Stimulated activated CD4-positive, alpha-beta T cell treated with anti-CD3 and anti-CD28 coated beads, TNF-alpha, amount 100 ng/mL, for 1 hour (primary cell): Measurements from ENCODE around the gene NUP205.

Experiments
- DNase-seq, 3 donors: peaks; one replicate each; pipeline ENCODE4 v3.0.0-alpha.2; 2020; ENCODE audit warnings: low read depth in 3 of 3, low spot score in 1 of 3

Gene NUP205

GRCh38 chr7:135538376-135538775 is 19.3 kb upstream of the NUP205 start:
- no peak for DNase-seq

- no peak for DNase-seq
Observed at GRCh38 chr7:135539629-135540028, 18.1 kb upstream of the NUP205 start.

- DNase-seq, result no peak
Observed at GRCh38 chr7:135541029-135541428, 16.7 kb upstream of the NUP205 start.

GRCh38 chr7:135550196-135550595 is 7.5 kb upstream of the NUP205 start:
- DNase-seq, result no peak

GRCh38 chr7:135552148-135552547 is 5.6 kb upstream of the NUP205 start:
- DNase-seq, result no peak

GRCh38 chr7:135553346-135553745 is 4.4 kb upstream of the NUP205 start:
- DNase-seq, result no peak

- DNase-seq, result peak in 2 of 3 donors; percentile 5 to 26
Observed at GRCh38 chr7:135558337-135558767, 635 bp downstream of the NUP205 start.

GRCh38 chr7:135558881-135559280 is 1.2 kb downstream of the NUP205 start:
- no peak for DNase-seq

GRCh38 chr7:135560631-135561030 is 2.9 kb downstream of the NUP205 start:
- no peak for DNase-seq

- DNase-seq, result no peak
Observed at GRCh38 chr7:135562720-135563119, 5.0 kb downstream of the NUP205 start.

GRCh38 chr7:135571834-135572233 is 14.1 kb downstream of the NUP205 start:
- DNase-seq, result no peak

- DNase-seq, result no peak
Observed at GRCh38 chr7:135573541-135573940, 15.8 kb downstream of the NUP205 start.

- no peak for DNase-seq
Observed at GRCh38 chr7:135575296-135575695, 17.6 kb downstream of the NUP205 start.

GRCh38 chr7:135578569-135578968 is 20.9 kb downstream of the NUP205 start:
- no peak for DNase-seq

- DNase-seq, result no peak
Observed at GRCh38 chr7:135584362-135585353, 26.9 kb downstream of the NUP205 start.

- DNase-seq, result no peak
Observed at GRCh38 chr7:135597181-135597925, 39.6 kb downstream of the NUP205 start.

- DNase-seq, result no peak
Observed at GRCh38 chr7:135597926-135598305, 40.2 kb downstream of the NUP205 start.

- DNase-seq, result no peak
Observed at GRCh38 chr7:135599471-135599870, 41.8 kb downstream of the NUP205 start.

- DNase-seq, result no peak
Observed at GRCh38 chr7:135600226-135600625, 42.5 kb downstream of the NUP205 start.

GRCh38 chr7:135601182-135601581 is 43.5 kb downstream of the NUP205 start:
- DNase-seq, result no peak

GRCh38 chr7:135602304-135602703 is 44.6 kb downstream of the NUP205 start:
- DNase-seq, result no peak

GRCh38 chr7:135616136-135616535 is 58.4 kb downstream of the NUP205 start:
- DNase-seq, result no peak
